SU-DHL-6 (cell line): ENCODE results near the gene TNNT2.

ENCODE experiments used
- CTCF ChIP-seq: fragments of 200-600 bp; sonication (generic); IDR thresholded peaks from one replicate; pipeline ENCODE4 v1.5.1; 2017; ENCODE audit warnings: antibody characterized with exemption, mild to moderate bottlenecking, low read length, moderate library complexity; ENCODE audit not compliant: insufficient read depth, poor library complexity, severe bottlenecking
- EZH2phosphoT487 ChIP-seq: fragments of 200-600 bp; sonication (generic), shearing (Covaris generic); conservative IDR thresholded peaks from 2 replicates; pipeline ENCODE4 v1.6.1; 2018; ENCODE audit warnings: mild to moderate bottlenecking, antibody characterized with exemption, low read length, moderate library complexity, mixed read lengths

GRCh38 chr1:201418461-201418860 is 41.0 kb upstream of the TNNT2 start:
- TF ChIP-seq CTCF: no peak
- TF ChIP-seq EZH2phosphoT487: no peak
